ENCODE measurements around the gene NKD1.

GRCh38 chr16:50607447-50607846, 59.3 kb downstream of the NKD1 start:
- TF ChIP-seq CTCF (IDR thresholded peaks at IDR 0.05; ENCODE audit: low read length) (no peak), EZH2 (optimal IDR thresholded peaks at IDR 0.05; ENCODE audit: low read depth, low read length) (no peak), EZH2phosphoT487 (IDR thresholded peaks at IDR 0.05; ENCODE audit: low read length) (no peak)

Data from MM.1S (cell line).